OCI-LY7 (cell line): ENCODE results near the gene CDK5.

ENCODE experiments used
- EZH2phosphoT487 ChIP-seq: fragments of 200-600 bp; sonication (generic); IDR thresholded peaks from 2 replicates; pipeline ENCODE4 v1.6.1; 2018; ENCODE audit warnings: low read depth, borderline replicate concordance, mild to moderate bottlenecking, mixed run types, antibody characterized with exemption, low read length, moderate library complexity, mixed read lengths
- TF ChIP-seq, protein P1 (sequence below): fragments of 200-600 bp; sonication (generic); conservative IDR thresholded peaks from 2 replicates; pipeline ENCODE4 v1.5.1; 2014; ENCODE audit warnings: mild to moderate bottlenecking, antibody characterized with exemption, low read length, moderate library complexity, mixed read lengths

DNA sequence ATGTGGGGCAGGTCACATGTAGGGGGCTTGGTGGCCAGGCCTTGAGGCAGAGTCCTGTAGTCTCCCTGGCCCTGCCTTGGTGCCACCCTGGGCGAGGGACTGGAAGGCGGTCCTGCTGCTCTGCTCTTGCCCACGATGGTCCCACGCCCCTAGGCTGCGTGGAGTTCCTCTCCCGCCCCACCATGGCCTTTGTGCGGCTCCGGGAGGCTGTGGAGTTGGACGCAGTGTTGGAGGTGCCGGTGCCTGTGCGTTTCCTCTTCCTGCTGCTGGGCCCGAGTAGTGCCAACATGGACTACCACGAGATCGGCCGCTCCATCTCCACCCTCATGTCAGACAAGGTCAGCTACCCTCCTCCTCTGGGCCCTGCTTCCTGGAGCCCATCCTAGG, 12.9 kb upstream of the CDK5 start:
- TF ChIP-seq, protein P1, sequence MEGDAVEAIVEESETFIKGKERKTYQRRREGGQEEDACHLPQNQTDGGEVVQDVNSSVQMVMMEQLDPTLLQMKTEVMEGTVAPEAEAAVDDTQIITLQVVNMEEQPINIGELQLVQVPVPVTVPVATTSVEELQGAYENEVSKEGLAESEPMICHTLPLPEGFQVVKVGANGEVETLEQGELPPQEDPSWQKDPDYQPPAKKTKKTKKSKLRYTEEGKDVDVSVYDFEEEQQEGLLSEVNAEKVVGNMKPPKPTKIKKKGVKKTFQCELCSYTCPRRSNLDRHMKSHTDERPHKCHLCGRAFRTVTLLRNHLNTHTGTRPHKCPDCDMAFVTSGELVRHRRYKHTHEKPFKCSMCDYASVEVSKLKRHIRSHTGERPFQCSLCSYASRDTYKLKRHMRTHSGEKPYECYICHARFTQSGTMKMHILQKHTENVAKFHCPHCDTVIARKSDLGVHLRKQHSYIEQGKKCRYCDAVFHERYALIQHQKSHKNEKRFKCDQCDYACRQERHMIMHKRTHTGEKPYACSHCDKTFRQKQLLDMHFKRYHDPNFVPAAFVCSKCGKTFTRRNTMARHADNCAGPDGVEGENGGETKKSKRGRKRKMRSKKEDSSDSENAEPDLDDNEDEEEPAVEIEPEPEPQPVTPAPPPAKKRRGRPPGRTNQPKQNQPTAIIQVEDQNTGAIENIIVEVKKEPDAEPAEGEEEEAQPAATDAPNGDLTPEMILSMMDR, result no peak
- TF ChIP-seq EZH2phosphoT487, result no peak
